Ascending aorta (tissue), 2 donors: ENCODE measurements around the gene SEPTIN10. TPM values are rescaled to one million over a fixed set of nuclear protein-coding genes. Genes with fewer than 3 reads are reported as not detected.
"Not testable (repeated sequence)": the region's sequence is repeated elsewhere in the genome, so short reads cannot be mapped to it uniquely, and the experiment has no call there.

Experiments
- DNase-seq, 2 donors: peaks; one replicate each; pipeline ENCODE4 v3.0.0-alpha.2; 2019; ENCODE audit warnings: low spot score in 2 of 2
- H3K27ac ChIP-seq, 2 donors: fragments of 200-600 bp; sonication (generic); one replicate each; pipeline ENCODE4 v1.5.1; 2016 to 2017; ENCODE audit warnings: mild to moderate bottlenecking in 1 of 2
- H3K27me3 ChIP-seq: fragments of 200-600 bp; sonication (generic); one replicate; pipeline ENCODE4 v1.5.1; 2017
- H3K36me3 ChIP-seq, 2 donors: fragments of 200-600 bp; sonication (generic); one replicate each; pipeline ENCODE4 v1.5.1; 2016
- H3K4me1 ChIP-seq, 2 donors: fragments of 200-600 bp; sonication (generic); one replicate each; pipeline ENCODE4 v1.5.1; 2016 to 2017; ENCODE audit warnings: mild to moderate bottlenecking in 1 of 2
- H3K4me3 ChIP-seq, 2 donors: fragments of 200-600 bp; sonication (generic); one replicate each; pipeline ENCODE4 v1.5.1; 2016 to 2017; ENCODE audit warnings: mild to moderate bottlenecking in 1 of 2
- H3K9me3 ChIP-seq, 2 donors: fragments of 200-600 bp; sonication (generic); one replicate each; pipeline ENCODE4 v1.5.1; 2016
- intact Hi-C: fragments of 100-400 bp; cut with DNase I; formaldehyde crosslinking; loops from one replicate; pipeline ENCODE4 v1.15.1; 2023
- total RNA-seq: library from RNA; depleted of rRNA; stranded (reverse); fragments of >200 nt; gene quantifications from one replicate; pipeline ENCODE4 v1.1.0, GENCODE V29; 2016
- TF ChIP-seq, protein P1 (sequence below), 3 experiments: fragments of 200-600 bp in 2 of 3; fragments of 450-650 bp in 1 of 3; sonication (generic) in 2 of 3; IDR thresholded peaks; one replicate each; pipeline ENCODE4 v1.5.1; 2016 to 2019; ENCODE audit warnings: antibody characterized with exemption in 3 of 3, mild to moderate bottlenecking in 1 of 3, moderate library complexity in 1 of 3

The SEPTIN10 gene
- total RNA-seq, 1 donor from 2014 or later, result 59.0 TPM

DNA sequence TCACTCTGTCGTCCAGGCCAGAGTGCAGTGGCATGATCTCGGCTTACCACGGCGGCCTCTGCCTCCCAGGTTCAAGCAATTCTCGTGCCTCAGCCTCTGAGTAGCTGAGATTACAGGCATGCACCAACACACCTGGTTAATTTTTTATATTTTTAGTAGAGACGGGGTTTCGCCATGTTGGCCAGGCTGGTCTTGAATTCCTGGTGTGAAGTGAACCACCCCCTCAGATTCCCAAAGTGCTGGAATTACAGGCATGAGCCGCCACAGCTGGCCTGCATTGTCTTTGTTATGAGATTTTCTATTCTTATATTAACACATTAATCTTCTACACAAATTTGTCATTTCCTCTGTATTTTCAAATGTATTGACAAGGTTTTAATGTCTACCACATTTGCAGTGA, 75.2 kb downstream of the SEPTIN10 start:
- no peaks in the 10 kb centered on the region for H3K4me1 ChIP-seq
- peaks cover 0 to 3% of the 10 kb centered on the region in 2 donors for H3K36me3 ChIP-seq
- no peak overlapping the region for H3K27ac ChIP-seq
- no peaks in the 10 kb centered on the region for H3K27me3 ChIP-seq
- no peaks in the 10 kb centered on the region for H3K9me3 ChIP-seq
- DNase-seq, result no peak
- intact Hi-C loops, result no loop called here
- TF ChIP-seq, protein P1, sequence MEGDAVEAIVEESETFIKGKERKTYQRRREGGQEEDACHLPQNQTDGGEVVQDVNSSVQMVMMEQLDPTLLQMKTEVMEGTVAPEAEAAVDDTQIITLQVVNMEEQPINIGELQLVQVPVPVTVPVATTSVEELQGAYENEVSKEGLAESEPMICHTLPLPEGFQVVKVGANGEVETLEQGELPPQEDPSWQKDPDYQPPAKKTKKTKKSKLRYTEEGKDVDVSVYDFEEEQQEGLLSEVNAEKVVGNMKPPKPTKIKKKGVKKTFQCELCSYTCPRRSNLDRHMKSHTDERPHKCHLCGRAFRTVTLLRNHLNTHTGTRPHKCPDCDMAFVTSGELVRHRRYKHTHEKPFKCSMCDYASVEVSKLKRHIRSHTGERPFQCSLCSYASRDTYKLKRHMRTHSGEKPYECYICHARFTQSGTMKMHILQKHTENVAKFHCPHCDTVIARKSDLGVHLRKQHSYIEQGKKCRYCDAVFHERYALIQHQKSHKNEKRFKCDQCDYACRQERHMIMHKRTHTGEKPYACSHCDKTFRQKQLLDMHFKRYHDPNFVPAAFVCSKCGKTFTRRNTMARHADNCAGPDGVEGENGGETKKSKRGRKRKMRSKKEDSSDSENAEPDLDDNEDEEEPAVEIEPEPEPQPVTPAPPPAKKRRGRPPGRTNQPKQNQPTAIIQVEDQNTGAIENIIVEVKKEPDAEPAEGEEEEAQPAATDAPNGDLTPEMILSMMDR (IDR thresholded peaks at IDR 0.05), result no peak
- no peak overlapping the region for H3K4me3 ChIP-seq

DNA sequence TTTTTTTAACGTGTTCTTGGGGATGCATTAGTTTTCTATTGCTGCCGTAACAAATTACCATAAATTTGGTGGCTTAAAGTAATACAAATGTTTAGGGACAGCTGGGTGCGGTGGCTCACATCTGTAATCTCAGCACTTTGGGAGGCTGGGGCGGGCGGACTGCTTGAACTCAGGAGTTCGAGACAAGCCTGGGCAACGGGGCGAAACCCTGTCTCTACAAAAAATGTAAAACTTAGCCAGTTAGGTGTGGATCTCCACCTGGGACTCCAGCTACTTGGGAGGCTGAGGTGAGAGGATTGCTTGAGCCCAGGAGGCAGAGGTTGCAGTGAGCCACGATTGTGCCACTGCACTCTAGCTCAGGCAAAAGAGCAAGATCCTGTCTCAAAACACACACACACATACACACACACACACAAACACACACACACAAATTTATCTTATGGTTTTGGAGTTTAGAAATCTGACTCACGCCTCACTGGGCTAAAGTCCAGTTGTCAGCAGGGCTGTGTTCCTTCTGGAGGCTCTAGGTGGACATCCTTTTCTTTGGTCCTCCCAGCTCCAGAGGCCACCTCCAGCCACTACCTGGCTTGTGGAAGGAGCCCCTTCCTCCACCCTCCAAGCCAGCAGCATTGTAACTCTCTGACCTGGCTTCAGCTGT, 76.1 kb downstream of the SEPTIN10 start:
- intact Hi-C loops, result no loop called here
- H3K4me1 ChIP-seq, result no peaks in the 10 kb centered on the region
- TF ChIP-seq, protein P1 (IDR thresholded peaks at IDR 0.05), result no peak
- no peaks in the 10 kb centered on the region for H3K9me3 ChIP-seq
- H3K36me3 ChIP-seq, result peaks cover 0 to 2% of the 10 kb centered on the region in 2 donors
- DNase-seq, result no peak
- H3K27ac ChIP-seq, result no peak overlapping the region
- H3K27me3 ChIP-seq, result no peaks in the 10 kb centered on the region
- no peak overlapping the region for H3K4me3 ChIP-seq

DNA sequence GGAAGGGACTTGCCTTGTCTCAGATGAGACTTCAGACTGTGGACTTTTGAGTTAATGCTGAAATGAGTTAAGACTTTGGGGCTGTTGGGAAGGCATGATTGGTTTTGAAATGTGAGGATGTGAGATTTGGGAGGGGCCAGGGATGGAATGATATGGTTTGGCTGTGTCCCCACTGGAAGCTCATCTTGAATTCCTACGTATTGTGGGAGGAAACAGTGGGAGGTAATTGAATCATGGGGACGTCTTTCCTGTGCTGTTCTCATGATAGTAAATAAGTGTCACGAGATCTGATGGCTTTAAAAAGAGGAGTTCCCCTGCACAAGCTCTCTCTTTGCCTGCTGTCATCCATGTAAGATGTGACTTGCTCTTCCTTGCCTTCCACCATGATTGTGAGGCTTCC, 77.2 kb downstream of the SEPTIN10 start:
- H3K9me3 ChIP-seq, H3K27ac ChIP-seq, intact Hi-C loops: not testable (repeated sequence)

DNA sequence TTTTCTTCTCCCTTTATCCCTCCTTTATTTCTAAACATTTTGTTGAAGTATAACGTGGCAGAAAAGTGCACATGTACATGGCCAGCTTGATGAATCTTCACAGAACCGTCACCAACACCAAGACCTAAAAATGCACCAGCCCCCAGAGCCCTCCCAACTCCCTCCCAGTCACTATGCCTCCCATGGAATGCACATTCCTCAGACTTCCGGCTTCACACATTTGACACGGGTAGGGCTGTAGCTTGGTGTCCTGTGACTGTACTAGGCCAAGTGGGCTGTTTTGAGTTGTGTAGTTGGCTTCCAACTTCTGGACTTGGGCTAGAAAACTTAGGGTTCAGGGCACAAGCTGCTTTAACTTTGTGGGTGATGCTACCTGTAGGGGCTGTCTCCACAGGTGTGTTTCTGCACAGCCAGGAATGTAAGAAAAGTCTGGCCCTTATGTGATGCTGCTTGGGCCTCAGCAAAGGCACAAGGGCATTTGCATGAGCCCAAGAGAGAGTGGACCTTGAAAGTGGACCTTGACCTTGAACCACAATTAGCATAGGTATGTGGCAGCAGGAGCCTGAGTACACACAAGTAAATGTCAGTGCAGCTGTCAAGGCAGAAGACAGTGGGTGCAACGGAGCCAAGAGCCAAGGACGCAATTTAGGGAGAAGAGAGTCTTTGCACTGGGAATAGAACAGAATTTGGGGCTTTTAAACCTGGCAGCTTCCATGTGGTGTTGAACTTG, 78.4 kb downstream of the SEPTIN10 start:
- TF ChIP-seq, protein P1 (IDR thresholded peaks at IDR 0.05), result no peak
- Histone ChIP-seq H3K9me3 (no peaks in the 10 kb centered on the region), H3K27ac (no peak overlapping the region), H3K4me1 (no peaks in the 10 kb centered on the region), H3K27me3 (no peaks in the 10 kb centered on the region), H3K4me3 (no peak overlapping the region), H3K36me3 (no peaks in the 10 kb centered on the region)
- no peak for DNase-seq
- intact Hi-C loops, result no loop called here

More for the DNA sequence above, 77.2 kb downstream of the SEPTIN10 start:
- H3K36me3 ChIP-seq, DNase-seq, H3K4me1 ChIP-seq, H3K27me3 ChIP-seq, H3K4me3 ChIP-seq: not testable (repeated sequence)

DNA sequence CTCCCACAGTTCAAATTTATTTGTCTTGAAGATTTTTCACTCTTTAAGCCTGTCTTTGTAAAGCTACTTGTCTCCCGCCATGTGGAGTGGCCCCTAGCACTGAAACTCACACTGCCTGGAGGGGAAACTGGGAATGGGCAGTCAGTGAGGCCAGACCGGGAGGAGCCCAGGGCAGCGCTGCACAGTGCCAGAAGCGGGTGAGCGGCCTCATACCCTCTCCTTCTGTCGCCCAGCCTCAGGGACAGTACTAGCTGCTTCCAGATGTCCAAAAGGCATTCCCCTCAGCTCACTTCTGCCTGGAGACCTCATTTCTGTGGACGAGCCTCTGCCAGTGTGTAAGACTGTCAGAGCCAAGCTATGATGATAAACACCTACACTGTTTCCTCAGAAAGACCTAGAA, 79.9 kb downstream of the SEPTIN10 start:
- H3K27me3 ChIP-seq, result no peaks in the 10 kb centered on the region

DNA sequence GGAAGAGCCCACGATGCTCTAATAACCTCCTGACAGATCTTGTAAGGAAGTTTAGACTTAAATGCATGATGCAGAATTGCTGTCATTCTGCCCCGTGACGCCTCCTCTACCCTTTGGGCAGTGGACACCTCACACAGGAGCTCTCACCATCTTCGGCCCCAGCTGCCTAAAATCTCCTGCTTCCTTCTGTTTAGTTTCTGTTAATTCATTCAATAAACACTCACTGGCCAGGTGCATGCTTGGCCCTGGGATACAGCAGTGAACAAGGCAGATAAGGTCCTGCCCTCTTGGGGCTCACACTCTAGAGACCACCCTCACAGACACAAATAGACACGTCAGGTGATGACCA, 81.1 kb downstream of the SEPTIN10 start:
- TF ChIP-seq, protein P1 (IDR thresholded peaks at IDR 0.05), result no peak
- no peak for DNase-seq

More for the DNA sequence above, 79.9 kb downstream of the SEPTIN10 start:
- TF ChIP-seq, protein P1 (IDR thresholded peaks at IDR 0.05), result no peak
- Histone ChIP-seq H3K36me3 (no peaks in the 10 kb centered on the region), H3K4me1 (no peaks in the 10 kb centered on the region), H3K9me3 (no peaks in the 10 kb centered on the region), H3K27ac (no peak overlapping the region), H3K4me3 (no peak overlapping the region)
- no peak for DNase-seq
- intact Hi-C loops, result no loop called here

More for the DNA sequence above, 81.1 kb downstream of the SEPTIN10 start:
- intact Hi-C loops, result no loop called here
- Histone ChIP-seq H3K27ac (no peak overlapping the region), H3K9me3 (no peaks in the 10 kb centered on the region), H3K4me3 (no peak overlapping the region), H3K27me3 (no peaks in the 10 kb centered on the region), H3K4me1 (no peaks in the 10 kb centered on the region), H3K36me3 (no peaks in the 10 kb centered on the region)
